ENCODE data around the gene L3MBTL4. TPM values are rescaled to one million over a fixed set of nuclear protein-coding genes. Genes with fewer than 3 reads are reported as not detected.
"Not testable (repeated sequence)": the region's sequence is repeated elsewhere in the genome, so short reads cannot be mapped to it uniquely, and the experiment has no call there.

Gene L3MBTL4
- total RNA-seq, 1 experiment from 2014 or later = 10.6 TPM

GRCh38 chr18:6289843-6290242, 124.9 kb downstream of the L3MBTL4 start:
- Histone ChIP-seq H3K4me3 (no peak overlapping the region), H3K27me3 (replicated peaks) (no peaks in the 10 kb centered on the region), H3K36me3 (no peaks in the 10 kb centered on the region), H3K4me1 (replicated peaks) (no peaks in the 10 kb centered on the region; the same call in 1 of the 2 replicates), H3K27ac (no peak overlapping the region), H3K9me3 (replicated peaks) (no peaks in the 10 kb centered on the region)
- DNase-seq (ENCODE audit: low read depth in 1 of 2, low spot score in 2 of 2) = no peak

GRCh38 chr18:6286585-6286984, 128.1 kb downstream of the L3MBTL4 start:
- Histone ChIP-seq H3K9me3 (replicated peaks) (no peaks in the 10 kb centered on the region), H3K36me3 (no peaks in the 10 kb centered on the region), H3K27me3 (replicated peaks) (no peaks in the 10 kb centered on the region), H3K4me1 (replicated peaks) (no peaks in the 10 kb centered on the region), H3K4me3 (no peak overlapping the region), H3K27ac (no peak overlapping the region)
- DNase-seq (ENCODE audit: low read depth in 1 of 2, low spot score in 2 of 2) = no peak

GRCh38 chr18:6284761-6285160, 129.9 kb downstream of the L3MBTL4 start:
- Histone ChIP-seq H3K4me3 (no peak overlapping the region), H3K27me3 (replicated peaks) (no peaks in the 10 kb centered on the region), H3K4me1 (replicated peaks) (no peaks in the 10 kb centered on the region), H3K27ac (no peak overlapping the region), H3K36me3 (no peaks in the 10 kb centered on the region), H3K9me3 (replicated peaks) (no peaks in the 10 kb centered on the region)
- DNase-seq (ENCODE audit: low read depth in 1 of 2, low spot score in 2 of 2) = no peak

DNA sequence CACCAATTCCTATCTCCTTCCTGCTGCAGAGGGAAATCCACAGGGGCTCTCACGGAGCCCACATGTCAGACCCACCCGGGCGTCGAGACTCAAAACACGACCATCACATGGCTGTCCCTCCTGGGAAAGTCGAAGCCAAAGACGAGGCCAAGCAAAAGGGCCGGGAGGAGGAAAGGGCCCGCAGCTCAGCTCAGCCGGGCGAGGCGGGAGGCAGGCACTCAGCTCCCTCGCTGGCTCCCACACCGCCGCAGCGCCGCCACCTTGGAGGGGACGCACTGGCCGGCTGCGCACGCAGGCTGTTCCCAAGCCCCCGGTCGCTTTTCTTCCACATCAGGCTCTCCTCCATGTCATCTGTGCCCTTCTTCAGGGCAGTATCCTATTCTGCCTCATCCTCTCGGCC, 130.4 kb downstream of the L3MBTL4 start:
- Histone ChIP-seq H3K9me3 (replicated peaks) (no peaks in the 10 kb centered on the region), H3K4me3 (no peak overlapping the region), H3K36me3 (no peaks in the 10 kb centered on the region), H3K4me1 (replicated peaks) (no peaks in the 10 kb centered on the region), H3K27me3 (replicated peaks) (no peaks in the 10 kb centered on the region), H3K27ac (no peak overlapping the region)
- DNase-seq (ENCODE audit: low read depth in 1 of 2, low spot score in 2 of 2) = no peak

DNA sequence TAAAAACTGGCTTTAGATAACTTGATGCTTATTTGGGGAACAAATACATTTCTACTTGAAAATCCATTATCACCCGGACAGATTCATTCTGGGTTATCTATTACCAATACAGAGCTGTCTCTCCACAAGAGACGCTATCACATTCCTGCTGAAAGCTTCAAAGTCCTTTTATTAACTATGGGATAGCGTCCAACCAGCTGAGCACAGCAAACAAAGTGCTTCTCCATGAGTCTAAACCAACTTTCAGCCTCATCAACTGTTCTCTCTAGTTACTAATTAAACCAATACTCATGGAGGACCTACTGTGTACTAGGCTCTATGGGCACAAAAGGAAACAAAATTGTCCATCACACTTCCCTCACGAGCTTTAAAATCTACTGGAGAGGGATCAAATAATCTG, 132.8 kb downstream of the L3MBTL4 start:
- Histone ChIP-seq H3K36me3 (no peaks in the 10 kb centered on the region), H3K27me3 (replicated peaks) (no peaks in the 10 kb centered on the region), H3K9me3 (replicated peaks) (no peaks in the 10 kb centered on the region)

DNA sequence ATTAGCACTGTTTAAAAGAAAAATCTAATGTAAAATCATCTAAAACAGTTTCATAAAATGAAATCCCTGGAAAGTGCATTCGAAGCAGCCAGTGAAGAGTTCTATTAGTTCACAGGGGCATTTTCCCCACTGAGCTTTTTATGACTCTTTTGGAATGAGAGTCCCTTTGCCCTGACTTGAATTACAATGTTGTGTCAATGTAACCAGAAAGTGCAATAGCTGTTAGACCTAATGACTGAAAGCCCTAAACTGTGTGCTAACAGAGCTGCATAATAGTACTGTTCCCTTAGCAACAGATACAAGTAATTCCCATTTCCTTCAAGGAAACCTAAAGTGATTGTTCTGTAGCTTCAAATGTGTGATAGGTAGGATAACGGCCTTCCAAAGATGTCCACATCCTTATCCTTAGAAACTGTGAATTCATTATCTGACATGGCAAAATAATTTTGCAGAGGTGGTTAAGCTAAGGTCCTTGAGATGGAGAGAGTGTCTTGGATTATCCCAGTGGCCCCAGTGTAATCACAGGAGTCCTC, 134.4 kb downstream of the L3MBTL4 start:
- Histone ChIP-seq H3K27me3 (replicated peaks) (no peaks in the 10 kb centered on the region), H3K36me3 (no peaks in the 10 kb centered on the region), H3K27ac (no peak overlapping the region), H3K4me3 (no peak overlapping the region), H3K9me3 (replicated peaks) (no peaks in the 10 kb centered on the region), H3K4me1 (replicated peaks) (no peaks in the 10 kb centered on the region)
- no peak for DNase-seq (ENCODE audit: low read depth in 1 of 2, low spot score in 2 of 2)

More for the DNA sequence above, 132.8 kb downstream of the L3MBTL4 start:
- Histone ChIP-seq H3K4me1 (replicated peaks) (no peaks in the 10 kb centered on the region), H3K4me3 (no peak overlapping the region), H3K27ac (no peak overlapping the region)
- DNase-seq (ENCODE audit: low read depth in 1 of 2, low spot score in 2 of 2) = no peak

DNA sequence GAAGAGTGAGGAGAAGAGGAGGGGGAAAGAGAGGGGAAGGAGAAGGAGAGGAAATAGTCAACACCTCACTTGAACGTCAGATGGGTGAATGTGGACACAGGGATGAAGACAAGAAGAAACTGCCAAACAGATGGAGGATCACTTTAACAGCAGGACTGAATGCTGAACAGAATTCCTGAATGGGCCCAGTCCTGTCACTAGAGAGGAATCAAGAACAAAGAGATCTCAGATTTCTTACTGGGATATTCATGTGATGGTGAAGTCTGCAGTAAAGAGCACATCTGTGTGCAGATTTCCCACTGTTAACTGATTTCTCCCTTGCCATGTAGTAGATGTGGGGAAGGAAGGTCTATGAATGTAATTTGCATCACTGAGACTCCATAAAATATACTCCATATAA, 135.4 kb downstream of the L3MBTL4 start:
- Histone ChIP-seq H3K9me3 (replicated peaks) (no peaks in the 10 kb centered on the region), H3K27ac (no peak overlapping the region), H3K27me3 (replicated peaks) (no peaks in the 10 kb centered on the region), H3K36me3 (no peaks in the 10 kb centered on the region), H3K4me3 (no peak overlapping the region), H3K4me1 (replicated peaks) (no peaks in the 10 kb centered on the region)
- no peak for DNase-seq (ENCODE audit: low read depth in 1 of 2, low spot score in 2 of 2)

DNA sequence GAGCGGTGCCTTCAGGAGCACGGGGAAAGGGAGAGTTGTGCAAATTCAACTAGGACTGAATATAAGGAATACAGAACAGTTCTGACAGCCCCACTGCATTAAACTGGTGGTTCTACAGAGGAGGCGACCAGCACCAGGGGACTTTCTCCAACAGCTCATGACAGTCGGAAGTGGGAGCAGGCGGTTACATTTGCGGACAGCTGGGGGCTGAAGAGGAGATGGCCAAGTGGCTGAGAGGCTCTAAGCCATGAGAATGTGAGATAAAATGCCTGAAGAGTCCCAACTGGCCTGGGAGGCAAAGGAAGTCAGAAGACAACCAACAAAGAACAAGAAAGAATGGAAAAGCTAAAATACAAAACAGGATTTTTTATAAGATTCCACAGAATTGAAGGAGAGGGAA, 141.3 kb downstream of the L3MBTL4 start:
- no peak for DNase-seq (ENCODE audit: low read depth in 1 of 2, low spot score in 2 of 2)
- Histone ChIP-seq H3K4me3 (no peak overlapping the region), H3K36me3 (no peaks in the 10 kb centered on the region)

GRCh38 chr18:6272144-6272543, 142.6 kb downstream of the L3MBTL4 start:
- not testable (repeated sequence) for H3K4me3 ChIP-seq; DNase-seq (ENCODE audit: low read depth in 1 of 2, low spot score in 2 of 2); H3K36me3 ChIP-seq; H3K9me3 ChIP-seq (replicated peaks); H3K27ac ChIP-seq; H3K4me1 ChIP-seq (replicated peaks); H3K27me3 ChIP-seq (replicated peaks)

More for the DNA sequence above, 141.3 kb downstream of the L3MBTL4 start:
- Histone ChIP-seq H3K4me1 (replicated peaks) (no peaks in the 10 kb centered on the region), H3K27me3 (replicated peaks) (no peaks in the 10 kb centered on the region), H3K27ac (no peak overlapping the region), H3K9me3 (replicated peaks) (no peaks in the 10 kb centered on the region)

GRCh38 chr18:6271585-6271984, 143.1 kb downstream of the L3MBTL4 start:
- H3K36me3 ChIP-seq = no peaks in the 10 kb centered on the region
- DNase-seq (ENCODE audit: low read depth in 1 of 2, low spot score in 2 of 2) = no peak
- H3K9me3 ChIP-seq (replicated peaks) = no peaks in the 10 kb centered on the region
- no peak overlapping the region for H3K4me3 ChIP-seq
- no peaks in the 10 kb centered on the region for H3K4me1 ChIP-seq (replicated peaks)
- H3K27me3 ChIP-seq (replicated peaks) = no peaks in the 10 kb centered on the region
- no peak overlapping the region for H3K27ac ChIP-seq

- DNase-seq (ENCODE audit: low read depth in 1 of 2, low spot score in 2 of 2) = no peak
- no peaks in the 10 kb centered on the region for H3K9me3 ChIP-seq (replicated peaks)
- no peak overlapping the region for H3K27ac ChIP-seq
- no peak overlapping the region for H3K4me3 ChIP-seq
- H3K27me3 ChIP-seq (replicated peaks) = no peaks in the 10 kb centered on the region
- no peaks in the 10 kb centered on the region for H3K4me1 ChIP-seq (replicated peaks)
- no peaks in the 10 kb centered on the region for H3K36me3 ChIP-seq
These were observed 143.9 kb downstream of the L3MBTL4 start for GRCh38 chr18:6270771-6271216.

GRCh38 chr18:6269660-6270332, 144.9 kb downstream of the L3MBTL4 start:
- Histone ChIP-seq H3K27me3 (replicated peaks) (no peaks in the 10 kb centered on the region), H3K4me1 (replicated peaks) (no peaks in the 10 kb centered on the region), H3K9me3 (replicated peaks) (no peaks in the 10 kb centered on the region), H3K36me3 (no peaks in the 10 kb centered on the region), H3K4me3 (no peak overlapping the region), H3K27ac (no peak overlapping the region)
- no peak for DNase-seq (ENCODE audit: low read depth in 1 of 2, low spot score in 2 of 2)

- DNase-seq (ENCODE audit: low read depth in 1 of 2, low spot score in 2 of 2) = no peak
- Histone ChIP-seq H3K27ac (no peak overlapping the region), H3K27me3 (replicated peaks) (no peaks in the 10 kb centered on the region), H3K4me3 (no peak overlapping the region), H3K36me3 (no peaks in the 10 kb centered on the region), H3K9me3 (replicated peaks) (no peaks in the 10 kb centered on the region; the same call in 1 of the 2 replicates), H3K4me1 (replicated peaks) (no peaks in the 10 kb centered on the region)
These were observed 148.5 kb downstream of the L3MBTL4 start for GRCh38 chr18:6266212-6266611.

- Histone ChIP-seq H3K27me3 (replicated peaks) (no peaks in the 10 kb centered on the region), H3K9me3 (replicated peaks) (no peaks in the 10 kb centered on the region; the same call in 1 of the 2 replicates), H3K4me3 (no peak overlapping the region), H3K36me3 (no peaks in the 10 kb centered on the region), H3K27ac (no peak overlapping the region), H3K4me1 (replicated peaks) (no peaks in the 10 kb centered on the region)
- no peak for DNase-seq (ENCODE audit: low read depth in 1 of 2, low spot score in 2 of 2)
These were observed 152.8 kb downstream of the L3MBTL4 start for GRCh38 chr18:6261938-6262337.

DNA sequence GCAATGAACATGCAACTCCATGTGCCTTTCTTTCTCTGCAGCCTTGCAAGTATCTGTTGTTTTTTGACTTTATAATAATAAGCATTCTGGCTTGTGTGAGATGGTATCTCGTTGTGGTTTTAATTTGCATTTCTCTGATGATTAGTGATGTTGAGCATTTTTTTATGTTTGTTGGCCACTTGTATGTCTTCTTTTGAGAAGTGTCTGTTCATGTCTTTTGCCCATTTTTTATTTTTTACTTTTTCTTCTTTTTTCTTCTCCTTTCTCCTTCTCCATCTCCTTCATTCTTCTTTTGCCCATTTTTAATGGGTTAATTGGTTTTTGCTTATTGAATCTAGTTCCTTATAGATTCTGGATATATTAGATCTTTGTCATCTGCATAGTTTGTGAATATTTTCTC, 155.4 kb downstream of the L3MBTL4 start:
- not testable (repeated sequence) for H3K4me3 ChIP-seq

More for the DNA sequence above, 155.4 kb downstream of the L3MBTL4 start:
- not testable (repeated sequence) for H3K27me3 ChIP-seq (replicated peaks); H3K36me3 ChIP-seq; H3K27ac ChIP-seq; H3K9me3 ChIP-seq (replicated peaks); DNase-seq (ENCODE audit: low read depth in 1 of 2, low spot score in 2 of 2); H3K4me1 ChIP-seq (replicated peaks)
